CD4-positive, alpha-beta T cell treated with Interleukin-4 for 1 hour (primary cell): ENCODE data around the gene FIBIN.

Source experiments
- DNase-seq, 2 donors: peaks; one replicate each; pipeline ENCODE4 v3.0.0-alpha.2; 2020 to 2022

The FIBIN gene

GRCh38 chr11:27025312-27025955, 31.5 kb downstream of the FIBIN start:
- DNase-seq: no peak

DNA sequence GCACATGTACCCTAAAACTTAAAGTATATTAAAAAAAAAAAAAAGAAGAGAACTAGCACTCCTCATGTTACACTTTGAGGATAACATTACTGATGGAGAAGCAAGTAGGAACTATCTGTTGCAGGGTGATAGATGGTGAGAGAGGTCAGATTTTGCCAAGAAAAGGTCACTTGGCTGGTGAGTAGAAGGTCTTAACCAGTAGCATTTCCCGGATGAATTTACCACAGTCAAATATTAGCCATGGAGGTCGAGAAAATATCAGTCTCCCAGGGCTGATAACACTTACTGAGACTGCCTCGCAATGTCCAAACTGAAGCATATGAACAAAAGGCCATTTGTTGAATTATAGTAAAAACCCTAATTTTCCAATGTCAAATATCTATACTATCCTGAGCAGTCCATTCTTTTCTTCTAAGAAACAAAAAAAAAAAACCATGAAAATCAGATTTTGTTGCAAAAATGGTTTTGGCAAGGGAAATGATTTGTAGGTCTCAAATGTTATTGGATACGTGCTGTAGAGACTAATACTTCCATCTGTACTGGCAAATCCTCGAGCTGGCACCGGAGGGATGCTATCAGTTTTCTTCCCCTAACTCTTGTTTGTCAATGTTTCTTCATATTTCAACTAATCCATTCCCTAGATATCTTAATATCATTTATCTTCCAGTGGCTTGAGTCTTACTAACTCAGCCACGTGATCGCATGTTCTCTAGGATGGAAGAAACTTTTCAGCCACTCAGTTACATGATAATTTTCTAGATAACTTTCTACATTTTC, 32.2 kb downstream of the FIBIN start:
- DNase-seq: no peak

GRCh38 chr11:27028561-27028965, 34.7 kb downstream of the FIBIN start:
- DNase-seq: no peak

- DNase-seq: no peak
Observed at GRCh38 chr11:27029966-27030365, 36.1 kb downstream of the FIBIN start.

DNA sequence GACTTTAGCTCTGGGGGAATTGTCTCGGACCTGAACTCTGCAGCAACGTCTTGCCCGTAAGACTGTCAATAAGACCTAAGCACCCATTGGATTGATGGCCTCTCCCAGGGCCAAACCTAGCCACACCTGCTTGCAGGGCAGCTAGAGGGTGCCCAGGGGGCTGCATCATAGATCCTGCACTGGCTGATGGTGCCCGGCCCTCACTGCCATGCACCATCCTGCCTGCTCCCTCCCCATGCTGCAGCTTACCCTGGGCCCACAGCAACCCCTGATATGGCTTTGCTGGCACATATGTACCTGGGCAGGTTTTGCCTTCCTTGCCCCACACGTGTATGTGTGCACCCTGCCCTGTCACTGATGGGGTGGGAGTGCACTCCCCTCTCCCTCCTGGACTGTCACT, 37.8 kb downstream of the FIBIN start:
- DNase-seq: no peak

GRCh38 chr11:27039873-27040272, 46.0 kb downstream of the FIBIN start:
- DNase-seq: no peak

DNA sequence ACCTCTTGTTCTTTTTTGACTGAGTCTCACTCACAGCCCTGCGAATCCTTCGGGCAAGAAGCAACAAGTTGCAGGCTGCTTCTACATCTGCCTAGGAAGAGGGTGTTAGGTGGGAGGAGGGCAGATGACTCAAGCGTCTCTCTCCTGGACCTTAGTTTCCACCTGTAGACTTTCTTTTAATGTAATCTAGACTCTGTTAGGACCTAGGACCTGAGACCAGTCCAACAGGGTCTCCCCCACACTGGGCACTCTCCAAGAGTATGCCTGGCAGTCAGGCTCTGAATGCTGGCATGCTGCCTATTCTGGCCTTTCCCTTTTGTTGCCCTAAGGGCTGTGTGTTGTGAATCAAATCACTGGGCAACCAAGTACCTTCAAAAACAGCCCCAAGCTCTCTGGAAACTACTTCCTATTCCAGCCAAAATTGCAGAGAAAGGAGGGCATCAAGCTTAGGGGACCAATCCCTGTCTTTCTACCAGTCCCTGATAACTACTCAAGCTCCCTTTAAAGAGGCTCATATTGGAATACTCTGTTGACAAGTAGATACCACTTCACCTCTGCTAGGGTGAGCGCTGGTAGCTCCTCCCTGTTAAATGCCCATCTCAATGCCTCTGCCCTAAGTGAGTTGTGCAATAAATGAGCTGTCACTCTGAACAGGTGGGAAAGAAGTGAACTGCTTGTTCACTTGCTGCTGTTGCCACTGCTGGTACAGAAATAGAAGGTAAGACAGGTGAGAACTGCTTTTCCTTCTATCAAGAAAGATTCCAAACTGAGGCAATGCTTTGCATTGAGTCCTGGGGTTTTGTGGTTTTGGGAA, 46.6 kb downstream of the FIBIN start, which contains the start of gene BBOX1:
Gene BBOX1, plus strand, starts transcription at position 514 of the 814 bp plus-strand sequence. CDS start 14,616 bp downstream, outside the sequence.
- no peak for DNase-seq

- no peak for DNase-seq
Observed at GRCh38 chr11:27041141-27041899, 47.4 kb downstream of the FIBIN start.
